HFFc6 (cell line): ENCODE results near the gene ERCC6L2. TPM values are rescaled to one million over a fixed set of nuclear protein-coding genes. Genes with fewer than 3 reads are reported as not detected.

ENCODE experiments used
- DNase-seq: peaks from one replicate; pipeline ENCODE4 v3.0.0-alpha.2; 2018
- H3K27ac Mint-ChIP-seq: 2 replicates; pipeline ENCODE4 v1.8.0; 2020; ENCODE audit warnings: mild to moderate bottlenecking, mixed read lengths
- H3K27me3 Mint-ChIP-seq: 2 replicates; pipeline ENCODE4 v1.8.0; 2021; ENCODE audit warnings: mild to moderate bottlenecking, moderate library complexity, mixed read lengths; ENCODE audit not compliant: insufficient read depth
- H3K36me3 Mint-ChIP-seq: 2 replicates; pipeline ENCODE4 v1.8.0; 2021; ENCODE audit warnings: low read depth, mixed read lengths
- H3K4me1 Mint-ChIP-seq: 2 replicates; pipeline ENCODE4 v1.8.0; 2020; ENCODE audit warnings: low read depth, mixed read lengths
- H3K4me3 Mint-ChIP-seq: 2 replicates; pipeline ENCODE4 v1.8.0; 2020; ENCODE audit warnings: mild to moderate bottlenecking, moderate library complexity, mixed read lengths
- H3K9me3 Mint-ChIP-seq: 2 replicates; pipeline ENCODE4 v1.8.0; 2020; ENCODE audit warnings: mild to moderate bottlenecking, mixed read lengths
- total RNA-seq, 6 experiments: library from RNA; stranded (reverse); fragmentation: NEBNext Ultra II Directional; extraction: Animal tissue kit (Norgen Biotek cat#: 25700); gene quantifications; 2 replicates in 1 of 6; 3 replicates in 5 of 6; pipeline ENCODE4 v1.2.3, GENCODE V29; 2021
- TF ChIP-seq, protein P1 (sequence below): fragments of 200-600 bp; sonication (generic); IDR thresholded peaks from 2 replicates; pipeline ENCODE4 v1.5.0; 2021; ENCODE audit warnings: antibody characterized with exemption, mild to moderate bottlenecking

Gene ERCC6L2
- total RNA-seq, 6 experiments from 2014 or later, result 26.2 to 31.4 (median 29.7) TPM

DNA sequence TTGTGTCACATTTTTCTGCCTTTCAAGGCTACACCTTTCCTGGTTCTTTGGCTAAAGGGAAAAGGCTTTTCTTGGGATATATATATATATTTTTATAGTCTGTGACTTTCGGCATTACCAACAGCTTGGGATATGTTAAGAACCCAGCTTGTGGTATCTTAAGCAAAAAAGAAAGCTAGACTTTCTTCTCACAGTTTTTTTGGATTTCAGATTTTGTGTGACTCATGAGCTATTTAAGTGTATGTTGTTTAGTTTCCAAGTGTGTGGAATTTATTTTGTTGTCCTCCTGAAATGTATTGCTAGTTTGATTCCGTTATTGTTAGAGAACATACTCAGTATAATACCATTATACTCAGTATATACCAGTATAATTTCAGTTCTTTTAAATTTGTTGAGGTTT lies 64.8 kb downstream of the ERCC6L2 start:
- Mint-ChIP-seq H3K4me3 (no peak overlapping the region), H3K4me1 (peaks cover 7% of the 10 kb centered on the region; the same call in 1 of the 2 replicates), H3K27ac (no peak overlapping the region), H3K27me3 (no peaks in the 10 kb centered on the region; the same call in 1 of the 2 replicates), H3K9me3 (no peaks in the 10 kb centered on the region; the same call in 1 of the 2 replicates), H3K36me3 (peaks cover 69% of the 10 kb centered on the region)
- TF ChIP-seq, protein P1, sequence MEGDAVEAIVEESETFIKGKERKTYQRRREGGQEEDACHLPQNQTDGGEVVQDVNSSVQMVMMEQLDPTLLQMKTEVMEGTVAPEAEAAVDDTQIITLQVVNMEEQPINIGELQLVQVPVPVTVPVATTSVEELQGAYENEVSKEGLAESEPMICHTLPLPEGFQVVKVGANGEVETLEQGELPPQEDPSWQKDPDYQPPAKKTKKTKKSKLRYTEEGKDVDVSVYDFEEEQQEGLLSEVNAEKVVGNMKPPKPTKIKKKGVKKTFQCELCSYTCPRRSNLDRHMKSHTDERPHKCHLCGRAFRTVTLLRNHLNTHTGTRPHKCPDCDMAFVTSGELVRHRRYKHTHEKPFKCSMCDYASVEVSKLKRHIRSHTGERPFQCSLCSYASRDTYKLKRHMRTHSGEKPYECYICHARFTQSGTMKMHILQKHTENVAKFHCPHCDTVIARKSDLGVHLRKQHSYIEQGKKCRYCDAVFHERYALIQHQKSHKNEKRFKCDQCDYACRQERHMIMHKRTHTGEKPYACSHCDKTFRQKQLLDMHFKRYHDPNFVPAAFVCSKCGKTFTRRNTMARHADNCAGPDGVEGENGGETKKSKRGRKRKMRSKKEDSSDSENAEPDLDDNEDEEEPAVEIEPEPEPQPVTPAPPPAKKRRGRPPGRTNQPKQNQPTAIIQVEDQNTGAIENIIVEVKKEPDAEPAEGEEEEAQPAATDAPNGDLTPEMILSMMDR, result no peak
- no peak for DNase-seq

DNA sequence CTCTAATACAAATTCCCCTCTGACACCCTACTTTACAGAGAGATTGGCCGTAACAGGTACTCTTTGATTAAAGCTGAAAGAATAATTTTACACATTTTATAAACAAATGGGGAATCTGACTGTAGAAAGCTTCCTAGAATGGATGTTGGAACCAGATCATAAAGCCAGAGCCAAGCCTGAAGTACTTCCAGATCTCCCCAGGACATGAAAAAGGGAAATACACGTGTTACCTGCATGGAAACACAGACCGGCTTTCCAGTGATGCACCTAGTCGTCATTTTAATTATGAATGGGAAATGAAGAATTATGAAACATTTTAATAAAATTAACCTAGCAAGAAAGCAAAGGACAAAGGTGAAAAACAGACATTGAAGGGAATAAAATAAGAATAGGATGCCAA lies 66.5 kb downstream of the ERCC6L2 start:
- Mint-ChIP-seq H3K9me3 (peaks cover 4% of the 10 kb centered on the region; the same call in 1 of the 2 replicates), H3K27ac (no peak overlapping the region), H3K27me3 (no peaks in the 10 kb centered on the region; the same call in 1 of the 2 replicates), H3K4me3 (no peak overlapping the region), H3K36me3 (peaks cover 78% of the 10 kb centered on the region), H3K4me1 (peaks cover 7% of the 10 kb centered on the region; the same call in 1 of the 2 replicates)
- TF ChIP-seq, protein P1, result no peak
- DNase-seq, result no peak

DNA sequence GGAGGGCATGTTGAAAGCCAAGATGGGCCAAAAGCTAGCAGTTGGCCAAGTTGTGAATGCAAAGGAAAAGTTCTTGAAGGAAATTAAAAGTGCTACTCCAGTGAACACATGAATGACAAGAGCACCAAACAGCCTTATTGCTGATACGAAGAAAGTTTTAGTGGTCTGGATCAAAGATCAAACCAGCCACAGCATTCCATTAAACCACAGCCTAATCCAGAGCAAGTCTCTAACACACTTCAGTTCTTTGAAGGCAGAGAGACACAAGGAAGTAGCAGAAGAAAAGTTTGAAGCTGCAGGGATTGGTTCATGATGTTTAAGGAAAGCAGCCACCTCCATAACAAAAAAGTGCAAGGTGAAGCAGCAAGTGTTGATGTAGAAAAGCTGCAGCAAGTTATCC lies 71.6 kb downstream of the ERCC6L2 start:
- no peak overlapping the region for H3K27ac Mint-ChIP-seq
- peaks cover 81% of the 10 kb centered on the region for H3K36me3 Mint-ChIP-seq
- H3K4me3 Mint-ChIP-seq, result no peak overlapping the region
- TF ChIP-seq, protein P1, result no peak
- H3K4me1 Mint-ChIP-seq, result no peaks in the 10 kb centered on the region
- peaks cover 17% of the 10 kb centered on the region for H3K9me3 Mint-ChIP-seq
- DNase-seq, result no peak
- no peaks in the 10 kb centered on the region for H3K27me3 Mint-ChIP-seq

DNA sequence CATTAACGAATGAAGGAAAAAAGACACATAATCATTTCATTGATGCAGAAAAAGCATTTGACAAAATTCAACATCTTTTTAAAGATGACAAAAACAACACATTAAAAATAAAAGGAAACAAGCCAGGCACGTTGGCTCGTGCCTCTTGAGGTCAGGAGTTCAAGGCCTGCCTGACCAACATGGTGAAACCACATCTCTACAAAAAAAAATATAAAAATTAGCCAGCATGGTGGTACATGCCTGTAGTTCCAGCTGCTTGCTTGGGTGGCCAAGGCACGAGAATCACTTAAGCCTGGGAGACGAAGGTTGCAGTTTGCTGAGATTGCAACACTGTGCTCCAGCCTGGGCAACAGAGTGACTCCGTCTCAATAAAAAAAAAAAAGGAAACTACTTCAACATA lies 77.0 kb downstream of the ERCC6L2 start:
- peaks cover 47% of the 10 kb centered on the region for H3K36me3 Mint-ChIP-seq

DNA sequence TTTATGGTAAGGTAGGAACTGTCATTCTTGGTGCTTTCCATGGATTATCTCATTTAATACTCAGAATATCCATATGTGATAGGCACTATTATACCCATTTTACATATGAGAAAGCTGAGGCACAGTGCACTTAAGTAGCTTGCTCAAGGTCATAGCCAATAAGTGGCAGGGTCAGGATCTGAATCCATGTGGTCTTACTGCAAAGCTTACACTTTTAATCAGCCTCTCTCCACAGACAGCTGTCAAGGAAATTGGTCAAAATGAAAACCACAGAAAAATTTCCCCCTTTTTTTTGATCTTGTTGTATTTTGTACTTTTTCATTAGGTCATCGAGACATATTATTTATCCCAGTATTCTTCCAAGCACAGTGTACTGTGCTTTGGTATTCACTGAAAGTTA lies 78.5 kb downstream of the ERCC6L2 start:
- Mint-ChIP-seq H3K4me1 (no peaks in the 10 kb centered on the region), H3K4me3 (no peak overlapping the region), H3K27ac (no peak overlapping the region), H3K36me3 (peaks cover 43% of the 10 kb centered on the region), H3K9me3 (no peaks in the 10 kb centered on the region), H3K27me3 (no peaks in the 10 kb centered on the region)
- TF ChIP-seq, protein P1, result no peak
- no peak for DNase-seq

More for the DNA sequence above, 77.0 kb downstream of the ERCC6L2 start:
- no peaks in the 10 kb centered on the region for H3K4me1 Mint-ChIP-seq
- H3K4me3 Mint-ChIP-seq, result no peak overlapping the region
- H3K27ac Mint-ChIP-seq, result no peak overlapping the region
- TF ChIP-seq, protein P1, result no peak
- DNase-seq, result no peak
- H3K27me3 Mint-ChIP-seq, result no peaks in the 10 kb centered on the region
- peaks cover 9% of the 10 kb centered on the region for H3K9me3 Mint-ChIP-seq

DNA sequence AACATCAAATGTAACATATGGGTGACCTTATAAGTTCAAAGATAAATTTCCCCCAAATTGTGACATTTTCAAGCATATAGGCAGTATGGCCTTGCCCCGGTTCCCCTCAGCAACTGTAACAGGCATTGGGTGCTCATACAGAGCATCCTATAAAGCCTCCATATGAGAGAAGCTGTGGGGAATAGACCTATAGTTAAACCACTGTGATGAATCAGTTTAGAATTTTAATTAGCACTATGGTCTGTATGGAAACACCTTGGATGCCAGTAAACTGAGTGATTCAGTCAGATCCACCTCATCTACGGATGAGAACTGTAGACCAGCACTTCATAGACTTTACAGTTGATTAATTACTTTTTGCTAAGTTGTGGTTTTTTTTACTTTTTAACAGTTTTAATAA lies 79.4 kb downstream of the ERCC6L2 start:
- TF ChIP-seq, protein P1, result no peak
- Mint-ChIP-seq H3K9me3 (no peaks in the 10 kb centered on the region), H3K27ac (no peak overlapping the region), H3K27me3 (no peaks in the 10 kb centered on the region), H3K4me3 (no peak overlapping the region), H3K4me1 (no peaks in the 10 kb centered on the region), H3K36me3 (peaks cover 38% of the 10 kb centered on the region)
- no peak for DNase-seq
